Measurements from ENCODE around the gene G2E3.

G2E3 gene

GRCh38 chr14:30558675-30559555, at the start of gene G2E3:
TSS of gene G2E3 (plus strand) at chr14:30559158. CDS start at chr14:30581080, 21,922 bp downstream.
- Histone ChIP-seq H4K20me1 (ENCODE audit: insufficient read depth, low read length) (peaks cover 36% of the 10 kb centered on the region), H2AFZ (ENCODE audit: low read depth, low read length) (peak within 1 kb of the TSS; percentile 90), H3K27me3 (ENCODE audit: low read depth, low read length) (no peaks in the 10 kb centered on the region), H3K79me2 (ENCODE audit: low read length) (peaks cover 50% of the 10 kb centered on the region), H3K36me3 (replicated peaks; ENCODE audit: low read depth, low read length) (peaks cover 9% of the 10 kb centered on the region), H3K4me2 (ENCODE audit: low read length) (peak within 1 kb of the TSS; percentile 95), H3K4me3 (ENCODE audit: low read length) (peak within 1 kb of the TSS; percentile 91), H3K4me1 (ENCODE audit: low read length) (peaks cover 22% of the 10 kb centered on the region), H3K9ac (ENCODE audit: low read length) (peak within 1 kb of the TSS; percentile 88), H3K27ac (ENCODE audit: low read length) (peak within 1 kb of the TSS; percentile 67), H3K9me3 (ENCODE audit: insufficient read depth, low read length) (no peaks in the 10 kb centered on the region)
- TF ChIP-seq EZH2phosphoT487 (IDR thresholded peaks at IDR 0.05; ENCODE audit: low read depth), result no peak
- no peak for TF ChIP-seq CTCF (IDR thresholded peaks at IDR 0.05; ENCODE audit: low read depth, low read length)

- Histone ChIP-seq H2AFZ (ENCODE audit: low read depth, low read length) (no peak overlapping the region), H4K20me1 (ENCODE audit: insufficient read depth, low read length) (no peaks in the 10 kb centered on the region), H3K9me3 (ENCODE audit: insufficient read depth, low read length) (no peaks in the 10 kb centered on the region), H3K4me2 (ENCODE audit: low read length) (no peak overlapping the region), H3K9ac (ENCODE audit: low read length) (no peak overlapping the region), H3K27ac (ENCODE audit: low read length) (no peak overlapping the region), H3K4me3 (ENCODE audit: low read length) (no peak overlapping the region), H3K36me3 (replicated peaks; ENCODE audit: low read depth, low read length) (no peaks in the 10 kb centered on the region), H3K27me3 (ENCODE audit: low read depth, low read length) (no peaks in the 10 kb centered on the region), H3K4me1 (ENCODE audit: low read length) (peaks cover 6% of the 10 kb centered on the region), H3K79me2 (ENCODE audit: low read length) (no peaks in the 10 kb centered on the region)
- TF ChIP-seq CTCF (IDR thresholded peaks at IDR 0.05; ENCODE audit: low read depth, low read length) (no peak), EZH2phosphoT487 (IDR thresholded peaks at IDR 0.05; ENCODE audit: low read depth) (no peak)
These were observed 41.2 kb upstream of the G2E3 start for GRCh38 chr14:30517737-30518136.

GRCh38 chr14:30518867-30519560, 39.9 kb upstream of the G2E3 start:
- no peaks in the 10 kb centered on the region for H3K36me3 ChIP-seq (replicated peaks; ENCODE audit: low read depth, low read length)
- no peak overlapping the region for H2AFZ ChIP-seq (ENCODE audit: low read depth, low read length)
- H3K9ac ChIP-seq (ENCODE audit: low read length), result no peak overlapping the region

More at GRCh38 chr14:30518867-30519560, 39.9 kb upstream of the G2E3 start:
- TF ChIP-seq CTCF (IDR thresholded peaks at IDR 0.05; ENCODE audit: low read depth, low read length) (no peak), EZH2phosphoT487 (IDR thresholded peaks at IDR 0.05; ENCODE audit: low read depth) (no peak)
- Histone ChIP-seq H3K79me2 (ENCODE audit: low read length) (no peaks in the 10 kb centered on the region), H4K20me1 (ENCODE audit: insufficient read depth, low read length) (no peaks in the 10 kb centered on the region), H3K4me1 (ENCODE audit: low read length) (peaks cover 6% of the 10 kb centered on the region), H3K27me3 (ENCODE audit: low read depth, low read length) (no peaks in the 10 kb centered on the region), H3K4me2 (ENCODE audit: low read length) (no peak overlapping the region), H3K4me3 (ENCODE audit: low read length) (no peak overlapping the region), H3K9me3 (ENCODE audit: insufficient read depth, low read length) (no peaks in the 10 kb centered on the region), H3K27ac (ENCODE audit: low read length) (no peak overlapping the region)
